SU-DHL-6 (cell line): ENCODE data around the gene CASQ2.

Experiments used
- H2AFZ ChIP-seq: fragments of 200-600 bp; sonication (generic); 2 replicates; pipeline ENCODE4 v1.6.1; 2014; ENCODE audit warnings: low read depth, mild to moderate bottlenecking, moderate library complexity, mixed read lengths, antibody characterized with exemption, low read length; ENCODE audit not compliant: severe bottlenecking
- H3F3A ChIP-seq: fragments of 200-600 bp; shearing (Covaris generic); 2 replicates; pipeline ENCODE4 v1.6.0; 2016; ENCODE audit warnings: antibody characterized with exemption, mild to moderate bottlenecking; ENCODE audit not compliant: insufficient read depth
- H3K27ac ChIP-seq: fragments of 200-600 bp; sonication (generic); 2 replicates; pipeline ENCODE4 v1.5.1; 2016; ENCODE audit warnings: low read depth, mild to moderate bottlenecking, low read length, moderate library complexity, mixed read lengths
- H3K27me3 ChIP-seq: fragments of 200-600 bp; sonication (generic), shearing (Covaris generic); 2 replicates; pipeline ENCODE4 v1.6.0; 2014; ENCODE audit warnings: mild to moderate bottlenecking, low read length
- H3K36me3 ChIP-seq: fragments of 200-600 bp; sonication (generic); 2 replicates; pipeline ENCODE4 v1.6.1; 2014; ENCODE audit warnings: mild to moderate bottlenecking, low read length, mixed read lengths
- H3K4me2 ChIP-seq: fragments of 300-600, 200-600 bp; shearing (Covaris generic), sonication (generic); 2 replicates; pipeline ENCODE4 v1.6.0; 2014; ENCODE audit warnings: low read length, low read depth, mild to moderate bottlenecking; ENCODE audit not compliant: poor library complexity, severe bottlenecking
- H3K4me3 ChIP-seq: fragments of 200-600 bp; sonication (generic); 2 replicates; pipeline ENCODE4 v1.5.1; 2014; ENCODE audit warnings: antibody characterized with exemption, low read length, mild to moderate bottlenecking, mixed read lengths; ENCODE audit not compliant: insufficient read depth, poor library complexity, severe bottlenecking
- H3K79me2 ChIP-seq: fragments of 200-600 bp; sonication (generic); 2 replicates; pipeline ENCODE4 v1.6.1; 2014; ENCODE audit warnings: mild to moderate bottlenecking, low read length, moderate library complexity; ENCODE audit not compliant: insufficient read depth
- H3K9ac ChIP-seq: fragments of 200-600 bp; sonication (generic); 2 replicates; pipeline ENCODE4 v1.7.0; 2014; ENCODE audit warnings: mild to moderate bottlenecking, low read length
- H3K9me2 ChIP-seq: fragments of 200-600 bp; sonication (generic); replicated peaks from 2 replicates; pipeline ENCODE4 v1.6.1; 2014; ENCODE audit warnings: low read length; ENCODE audit not compliant: insufficient read depth
- H3K9me3 ChIP-seq: fragments of 200-600 bp; sonication (generic); 2 replicates; pipeline ENCODE4 v1.6.1; 2014; ENCODE audit warnings: low read length, mixed read lengths; ENCODE audit not compliant: insufficient read depth
- H4K20me1 ChIP-seq: fragments of 200-600 bp; sonication (generic); 2 replicates; pipeline ENCODE4 v1.6.1; 2014; ENCODE audit warnings: low read depth, mild to moderate bottlenecking, antibody characterized with exemption, low read length, moderate library complexity, mixed read lengths
- EZH2phosphoT487 ChIP-seq: fragments of 200-600 bp; sonication (generic), shearing (Covaris generic); conservative IDR thresholded peaks from 2 replicates; pipeline ENCODE4 v1.6.1; 2018; ENCODE audit warnings: mild to moderate bottlenecking, antibody characterized with exemption, low read length, moderate library complexity, mixed read lengths
- TF ChIP-seq, protein P1 (sequence below): fragments of 200-600 bp; sonication (generic); IDR thresholded peaks from one replicate; pipeline ENCODE4 v1.5.1; 2017; ENCODE audit warnings: antibody characterized with exemption, mild to moderate bottlenecking, low read length, moderate library complexity; ENCODE audit not compliant: insufficient read depth, poor library complexity, severe bottlenecking

The CASQ2 gene

DNA sequence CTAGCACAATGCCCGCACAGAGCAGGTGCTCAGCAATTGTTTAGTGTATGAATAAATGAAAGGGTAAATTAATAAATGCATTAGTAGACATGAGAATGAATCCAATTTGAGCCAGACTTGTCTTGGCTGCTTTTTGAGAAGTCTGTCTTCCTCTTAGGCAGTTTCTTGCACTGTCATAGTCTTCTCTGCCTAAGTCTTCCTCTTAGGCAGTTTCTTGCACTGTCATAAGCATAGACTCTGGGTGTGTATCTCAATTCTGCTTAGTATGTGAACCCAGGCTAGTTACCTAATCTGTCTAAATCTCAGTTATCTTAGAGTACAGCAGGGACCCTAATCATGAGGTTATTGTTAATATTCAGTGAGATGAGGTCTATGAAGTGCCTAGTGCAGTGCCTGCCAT, 45.2 kb upstream of the CASQ2 start:
- Histone ChIP-seq H3F3A (no peaks in the 10 kb centered on the region), H3K9ac (no peak overlapping the region), H3K27me3 (no peaks in the 10 kb centered on the region), H3K79me2 (no peaks in the 10 kb centered on the region), H2AFZ (no peak overlapping the region), H4K20me1 (no peaks in the 10 kb centered on the region), H3K36me3 (no peaks in the 10 kb centered on the region), H3K4me3 (no peak overlapping the region), H3K9me3 (no peaks in the 10 kb centered on the region), H3K4me2 (no peak overlapping the region), H3K27ac (no peak overlapping the region), H3K9me2 (no peaks in the 10 kb centered on the region)
- no peak for TF ChIP-seq EZH2phosphoT487
- TF ChIP-seq, protein P1, sequence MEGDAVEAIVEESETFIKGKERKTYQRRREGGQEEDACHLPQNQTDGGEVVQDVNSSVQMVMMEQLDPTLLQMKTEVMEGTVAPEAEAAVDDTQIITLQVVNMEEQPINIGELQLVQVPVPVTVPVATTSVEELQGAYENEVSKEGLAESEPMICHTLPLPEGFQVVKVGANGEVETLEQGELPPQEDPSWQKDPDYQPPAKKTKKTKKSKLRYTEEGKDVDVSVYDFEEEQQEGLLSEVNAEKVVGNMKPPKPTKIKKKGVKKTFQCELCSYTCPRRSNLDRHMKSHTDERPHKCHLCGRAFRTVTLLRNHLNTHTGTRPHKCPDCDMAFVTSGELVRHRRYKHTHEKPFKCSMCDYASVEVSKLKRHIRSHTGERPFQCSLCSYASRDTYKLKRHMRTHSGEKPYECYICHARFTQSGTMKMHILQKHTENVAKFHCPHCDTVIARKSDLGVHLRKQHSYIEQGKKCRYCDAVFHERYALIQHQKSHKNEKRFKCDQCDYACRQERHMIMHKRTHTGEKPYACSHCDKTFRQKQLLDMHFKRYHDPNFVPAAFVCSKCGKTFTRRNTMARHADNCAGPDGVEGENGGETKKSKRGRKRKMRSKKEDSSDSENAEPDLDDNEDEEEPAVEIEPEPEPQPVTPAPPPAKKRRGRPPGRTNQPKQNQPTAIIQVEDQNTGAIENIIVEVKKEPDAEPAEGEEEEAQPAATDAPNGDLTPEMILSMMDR = no peak

DNA sequence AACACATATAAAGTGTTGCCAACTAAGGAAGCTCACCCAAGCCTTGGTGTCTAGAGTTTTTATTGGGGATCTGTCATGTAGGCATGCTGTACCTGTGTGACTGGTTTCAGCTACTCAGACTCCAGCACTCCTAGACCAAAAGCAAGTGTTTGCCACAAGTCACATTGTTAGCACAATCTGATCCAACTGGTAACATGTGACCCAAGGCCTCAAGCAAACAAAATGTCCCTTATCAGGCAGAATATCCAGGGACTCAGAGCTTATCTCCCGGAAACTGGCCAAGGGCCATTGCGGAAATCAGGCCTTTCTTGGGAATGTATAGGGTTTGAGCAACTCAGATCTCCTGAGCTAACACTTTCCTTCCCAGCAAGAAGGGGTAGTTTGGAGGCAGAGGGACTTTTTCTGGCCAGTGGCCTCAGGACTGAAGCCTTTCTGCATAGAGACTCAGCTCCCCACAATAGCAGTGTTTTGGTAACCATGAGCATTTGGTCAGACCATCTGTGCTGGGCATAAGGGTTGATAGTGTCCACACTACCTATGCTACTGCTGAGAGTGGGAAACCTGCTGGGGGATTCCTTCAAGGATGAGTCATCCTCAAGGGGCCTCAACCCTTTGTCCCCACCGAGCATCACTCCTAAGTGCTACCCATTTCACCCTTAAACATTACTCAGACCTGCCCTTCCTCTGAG, 42.8 kb upstream of the CASQ2 start:
- no peak overlapping the region for H3K4me3 ChIP-seq
- H3K9me2 ChIP-seq = no peaks in the 10 kb centered on the region
- no peak overlapping the region for H2AFZ ChIP-seq
- no peaks in the 10 kb centered on the region for H3K79me2 ChIP-seq
- no peak overlapping the region for H3K27ac ChIP-seq
- no peaks in the 10 kb centered on the region for H3K9me3 ChIP-seq
- no peaks in the 10 kb centered on the region for H3K36me3 ChIP-seq
- H3K9ac ChIP-seq = no peak overlapping the region
- H3F3A ChIP-seq = no peaks in the 10 kb centered on the region
- H3K27me3 ChIP-seq = no peaks in the 10 kb centered on the region
- H4K20me1 ChIP-seq = no peaks in the 10 kb centered on the region
- no peak overlapping the region for H3K4me2 ChIP-seq
- TF ChIP-seq EZH2phosphoT487 = no peak
- TF ChIP-seq, protein P1 = no peak

DNA sequence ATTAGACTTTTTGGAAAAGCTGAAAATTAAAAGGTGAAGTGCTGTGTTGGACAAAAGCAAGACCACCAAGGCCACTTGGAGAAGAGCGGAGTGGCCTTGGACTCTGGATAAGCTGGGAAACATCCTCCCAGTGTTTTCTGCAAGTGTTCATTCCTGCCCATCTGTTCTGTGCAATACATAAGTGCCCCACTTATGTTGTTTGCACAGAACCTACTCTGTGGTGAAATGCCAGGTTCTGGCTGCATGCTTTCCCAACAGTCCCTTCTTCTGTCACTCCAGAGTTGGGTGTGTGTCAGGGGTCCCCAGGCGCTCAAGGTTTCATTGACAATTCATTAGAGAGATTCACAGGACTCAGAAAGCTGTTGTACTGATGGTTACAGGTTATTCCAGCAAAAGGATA, 42.1 kb upstream of the CASQ2 start:
- H2AFZ ChIP-seq = no peak overlapping the region
- H4K20me1 ChIP-seq = no peaks in the 10 kb centered on the region
- no peak overlapping the region for H3K27ac ChIP-seq
- no peak overlapping the region for H3K4me3 ChIP-seq
- no peaks in the 10 kb centered on the region for H3K36me3 ChIP-seq
- H3K79me2 ChIP-seq = no peaks in the 10 kb centered on the region
- H3K9me2 ChIP-seq = no peaks in the 10 kb centered on the region
- no peaks in the 10 kb centered on the region for H3K27me3 ChIP-seq
- H3F3A ChIP-seq = no peaks in the 10 kb centered on the region
- H3K9me3 ChIP-seq = no peaks in the 10 kb centered on the region
- H3K4me2 ChIP-seq = no peak overlapping the region
- TF ChIP-seq EZH2phosphoT487 = no peak
- TF ChIP-seq, protein P1 = no peak
- H3K9ac ChIP-seq = no peak overlapping the region
